Esophagus muscularis mucosa (tissue), 4 donors: ENCODE measurements around the gene ZFP92. TPM values are rescaled to one million over a fixed set of nuclear protein-coding genes. Genes with fewer than 3 reads are reported as not detected.
A peak's percentile ranks its signal among the peaks of the same experiment; 100 is the strongest.

ENCODE experiments used
- DNase-seq: peaks from one replicate; pipeline ENCODE4 v3.0.0-alpha.2; 2017; ENCODE audit errors: extremely low spot score
- H3K27ac ChIP-seq, 4 donors: fragments of 200-600 bp; sonication (generic); replicated peaks in 1 of 4; 1 replicate in 3 of 4; 2 replicates in 1 of 4; pipeline ENCODE4 v1.5.1; 2016 to 2019; ENCODE audit warnings: mild to moderate bottlenecking in 1 of 4
- H3K27me3 ChIP-seq, 4 donors: fragments of 200-600 bp; sonication (generic); one replicate each; pipeline versions ENCODE4 v1.5.1 to v1.6.0; 2016 to 2019
- H3K36me3 ChIP-seq, 4 donors: fragments of 200-600 bp; sonication (generic); one replicate each; pipeline ENCODE4 v1.5.1; 2016 to 2019
- H3K4me1 ChIP-seq, 4 donors: fragments of 200-600 bp; sonication (generic); one replicate each; pipeline ENCODE4 v1.5.1; 2016 to 2019
- H3K4me3 ChIP-seq, 4 donors: fragments of 200-600 bp; sonication (generic); 1 replicate in 2 of 4; 2 replicates in 2 of 4; pipeline ENCODE4 v1.5.1; 2016 to 2019; ENCODE audit warnings: mild to moderate bottlenecking in 4 of 4, moderate library complexity in 1 of 4
- H3K9me3 ChIP-seq, 4 donors: fragments of 200-600 bp; sonication (generic); 1 replicate in 3 of 4; 2 replicates in 1 of 4; pipeline ENCODE4 v1.5.1; 2016 to 2019
- CTCF ChIP-seq, 3 experiments: fragments of 200-600 bp in 2 of 3; fragments of 450-650 bp in 1 of 3; sonication (generic) in 2 of 3; IDR thresholded peaks; one replicate each; pipeline ENCODE4 v1.5.1; 2017 to 2019; ENCODE audit warnings: antibody characterized with exemption in 3 of 3, mild to moderate bottlenecking in 2 of 3, moderate library complexity in 1 of 3
- EP300 ChIP-seq: sonication (generic); formaldehyde crosslinking; IDR thresholded peaks from one replicate; pipeline ENCODE4 v1.6.1; 2017; ENCODE audit warnings: antibody characterized with exemption
- POLR2A ChIP-seq: fragments of 450-650 bp; IDR thresholded peaks from one replicate; pipeline ENCODE4 v1.6.1; 2017; ENCODE audit warnings: antibody characterized with exemption, moderate library complexity, mild to moderate bottlenecking, low read depth
- POLR2AphosphoS5 ChIP-seq, 2 donors: sonication (generic); formaldehyde crosslinking; IDR thresholded peaks; one replicate each; pipeline ENCODE4 v1.6.1; 2017; ENCODE audit warnings: antibody characterized with exemption in 2 of 2
- WGBS: methylation state at CpG from one replicate; pipeline ENCODE4 v1.1.5; 2018; 5-methylcytosine and 5-hydroxymethylcytosine counted together
- intact Hi-C: fragments of 100-400 bp; cut with DNase I; formaldehyde crosslinking; loops from one replicate; pipeline ENCODE4 v1.15.1; 2023
- total RNA-seq, 4 donors: library from RNA; depleted of rRNA; stranded (reverse); fragments of >200 nt; gene quantifications; one replicate each; pipeline versions ENCODE4 v1.1.0 to v1.2.1, GENCODE V29; 2016

The ZFP92 gene
- total RNA-seq, 4 donors from 2014 or later = 1.2 to 3.2 (median 2.5) TPM

- WGBS = 83% methylated on average over 8 of the region's 17 CpGs
- Histone ChIP-seq H3K27ac (no peak overlapping the region), H3K4me3 (no peak overlapping the region), H3K27me3 (no peaks in the 10 kb centered on the region), H3K36me3 (no peaks in the 10 kb centered on the region), H3K4me1 (no peaks in the 10 kb centered on the region), H3K9me3 (peaks cover 0 to 13% (median 0%) of the 10 kb centered on the region in 4 donors)
- TF ChIP-seq POLR2A (no peak), CTCF (IDR thresholded peaks at IDR 0.05) (no peak), EP300 (no peak), POLR2AphosphoS5 (IDR thresholded peaks at IDR 0.05) (no peak)
- DNase-seq = no peak
- intact Hi-C loops = no loop called here
Observed at GRCh38 chrX:153433781-153434285, 22.6 kb downstream of the ZFP92 start.

- H3K27me3 ChIP-seq = no peaks in the 10 kb centered on the region
- intact Hi-C loops = no loop called here
- no peak for DNase-seq
- H3K4me1 ChIP-seq = no peaks in the 10 kb centered on the region
- no peaks in the 10 kb centered on the region for H3K36me3 ChIP-seq
- H3K27ac ChIP-seq = no peak overlapping the region
- H3K4me3 ChIP-seq = no peak overlapping the region
- peaks cover 0 to 18% (median 0%) of the 10 kb centered on the region in 4 donors for H3K9me3 ChIP-seq
- 84% methylated on average over 8 of the region's 8 CpGs for WGBS
- TF ChIP-seq POLR2AphosphoS5 (IDR thresholded peaks at IDR 0.05) = no peak
- TF ChIP-seq POLR2A = no peak
- no peak for TF ChIP-seq EP300
- TF ChIP-seq CTCF (IDR thresholded peaks at IDR 0.05) = no peak
Observed at GRCh38 chrX:153434801-153435200, 23.5 kb downstream of the ZFP92 start.

GRCh38 chrX:153435845-153436244 is 24.6 kb downstream of the ZFP92 start:
- H3K27ac ChIP-seq = no peak overlapping the region
- intact Hi-C loops = no loop called here
- H3K4me1 ChIP-seq = no peaks in the 10 kb centered on the region
- H3K27me3 ChIP-seq = peaks cover 0 to 8% (median 0%) of the 10 kb centered on the region in 4 donors
- no peaks in the 10 kb centered on the region for H3K36me3 ChIP-seq
- H3K4me3 ChIP-seq = no peak overlapping the region
- peaks cover 0 to 17% (median 0%) of the 10 kb centered on the region in 4 donors for H3K9me3 ChIP-seq
- TF ChIP-seq POLR2A (no peak), CTCF (IDR thresholded peaks at IDR 0.05) (no peak), EP300 (no peak), POLR2AphosphoS5 (IDR thresholded peaks at IDR 0.05) (no peak)
- DNase-seq = no peak
- WGBS = 64% methylated on average over 3 of the region's 3 CpGs

- peak in 2 of 3 experiments; percentile 11 to 14 for TF ChIP-seq CTCF (IDR thresholded peaks at IDR 0.05)
- TF ChIP-seq EP300 = no peak
- H3K27ac ChIP-seq = no peak overlapping the region
- H3K4me1 ChIP-seq = no peaks in the 10 kb centered on the region
- H3K27me3 ChIP-seq = peaks cover 0 to 9% (median 0%) of the 10 kb centered on the region in 4 donors
- H3K4me3 ChIP-seq = no peak overlapping the region
- WGBS = 35% methylated on average over 8 of the region's 8 CpGs
- peaks cover 0 to 8% (median 0%) of the 10 kb centered on the region in 4 donors for H3K9me3 ChIP-seq
- intact Hi-C loops = no loop called here
- no peak for DNase-seq
- H3K36me3 ChIP-seq = no peaks in the 10 kb centered on the region
Observed at GRCh38 chrX:153438532-153438931, 27.3 kb downstream of the ZFP92 start.

GRCh38 chrX:153439977-153440376 is 28.7 kb downstream of the ZFP92 start:
- no peak overlapping the region for H3K4me3 ChIP-seq
- intact Hi-C loops = no loop called here
- peaks cover 0 to 8% (median 0%) of the 10 kb centered on the region in 4 donors for H3K9me3 ChIP-seq
- H3K27ac ChIP-seq = no peak overlapping the region
- DNase-seq = no peak
- peaks cover 0 to 9% (median 0%) of the 10 kb centered on the region in 4 donors for H3K27me3 ChIP-seq
- TF ChIP-seq EP300 (no peak), POLR2A (no peak), CTCF (IDR thresholded peaks at IDR 0.05) (no peak), POLR2AphosphoS5 (IDR thresholded peaks at IDR 0.05) (no peak)
- H3K36me3 ChIP-seq = no peaks in the 10 kb centered on the region
- H3K4me1 ChIP-seq = no peaks in the 10 kb centered on the region
- WGBS = 87% methylated on average over 4 of the region's 4 CpGs
